OCI-LY1 (cell line): ENCODE data around the gene NPAS4.

ENCODE experiments used
- EZH2 ChIP-seq: fragments of 200-600 bp; sonication (generic), shearing (Covaris generic); IDR thresholded peaks from 2 replicates; pipeline ENCODE4 v1.8.0; 2017; ENCODE audit warnings: borderline replicate concordance, mixed run types, mild to moderate bottlenecking, antibody characterized with exemption, low read length, moderate library complexity, mixed read lengths
- TF ChIP-seq, protein P1 (sequence below): fragments of 200-600 bp; sonication (generic), shearing (Covaris generic); IDR thresholded peaks from 2 replicates; pipeline ENCODE4 v1.5.1; 2017; ENCODE audit warnings: mild to moderate bottlenecking, antibody characterized with exemption, low read length, moderate library complexity, mixed read lengths

DNA sequence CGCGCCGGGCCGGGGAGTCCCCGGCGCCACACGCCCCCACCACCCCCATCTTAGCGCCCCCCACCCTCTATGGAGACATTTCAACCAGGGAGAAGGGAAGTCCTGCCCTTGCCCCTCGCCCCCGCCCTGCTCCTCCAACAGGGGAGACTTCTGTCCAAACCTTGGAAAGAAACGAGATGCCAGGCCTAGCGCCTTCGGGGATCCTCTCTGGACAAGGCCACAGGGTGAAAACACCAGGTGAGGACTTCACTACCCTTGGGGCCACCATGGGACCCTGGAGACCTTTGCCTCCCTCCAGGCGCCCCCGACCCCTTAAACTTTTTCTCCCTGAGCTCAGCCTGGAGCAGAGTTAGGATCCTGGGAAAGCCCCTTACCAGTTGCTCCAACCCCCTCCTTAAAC lies 11.6 kb upstream of the NPAS4 start:
- TF ChIP-seq EZH2 = no peak
- TF ChIP-seq, protein P1, sequence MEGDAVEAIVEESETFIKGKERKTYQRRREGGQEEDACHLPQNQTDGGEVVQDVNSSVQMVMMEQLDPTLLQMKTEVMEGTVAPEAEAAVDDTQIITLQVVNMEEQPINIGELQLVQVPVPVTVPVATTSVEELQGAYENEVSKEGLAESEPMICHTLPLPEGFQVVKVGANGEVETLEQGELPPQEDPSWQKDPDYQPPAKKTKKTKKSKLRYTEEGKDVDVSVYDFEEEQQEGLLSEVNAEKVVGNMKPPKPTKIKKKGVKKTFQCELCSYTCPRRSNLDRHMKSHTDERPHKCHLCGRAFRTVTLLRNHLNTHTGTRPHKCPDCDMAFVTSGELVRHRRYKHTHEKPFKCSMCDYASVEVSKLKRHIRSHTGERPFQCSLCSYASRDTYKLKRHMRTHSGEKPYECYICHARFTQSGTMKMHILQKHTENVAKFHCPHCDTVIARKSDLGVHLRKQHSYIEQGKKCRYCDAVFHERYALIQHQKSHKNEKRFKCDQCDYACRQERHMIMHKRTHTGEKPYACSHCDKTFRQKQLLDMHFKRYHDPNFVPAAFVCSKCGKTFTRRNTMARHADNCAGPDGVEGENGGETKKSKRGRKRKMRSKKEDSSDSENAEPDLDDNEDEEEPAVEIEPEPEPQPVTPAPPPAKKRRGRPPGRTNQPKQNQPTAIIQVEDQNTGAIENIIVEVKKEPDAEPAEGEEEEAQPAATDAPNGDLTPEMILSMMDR = no peak
